Upper lobe of left lung (tissue), 6 donors: ENCODE data around the gene LHFPL2. TPM values are rescaled to one million over a fixed set of nuclear protein-coding genes. Genes with fewer than 3 reads are reported as not detected.

ENCODE experiments used
- ATAC-seq, 2 donors: fragments of 200-7000 bp; cut with Tn5 transposase; one replicate each; pipeline ENCODE4 v1.9.1; 2022; ENCODE audit warnings: mild to moderate bottlenecking in 2 of 2, moderate library complexity in 2 of 2; ENCODE audit not compliant: low FRiP score in 2 of 2
- DNase-seq, 2 donors: peaks; one replicate each; pipeline ENCODE4 v3.0.0-alpha.2; 2019 to 2020
- H3K27ac ChIP-seq, 4 donors: fragments of 200-600 bp; sonication (generic); one replicate each; pipeline ENCODE4 v1.5.1; 2016 to 2019
- H3K27me3 ChIP-seq, 4 donors: fragments of 200-600 bp; sonication (generic); one replicate each; pipeline ENCODE4 v1.5.1; 2017 to 2019
- H3K36me3 ChIP-seq, 4 donors: fragments of 200-600 bp; sonication (generic); one replicate each; pipeline ENCODE4 v1.5.1; 2016 to 2019
- H3K4me1 ChIP-seq, 4 donors: fragments of 200-600 bp; sonication (generic); one replicate each; pipeline ENCODE4 v1.5.1; 2018 to 2019
- H3K4me3 ChIP-seq, 4 donors: fragments of 200-600 bp; sonication (generic); one replicate each; pipeline ENCODE4 v1.5.1; 2017 to 2019; ENCODE audit warnings: mild to moderate bottlenecking in 2 of 4, moderate library complexity in 1 of 4
- H3K9me3 ChIP-seq, 4 donors: fragments of 200-600 bp; sonication (generic); one replicate each; pipeline ENCODE4 v1.5.1; 2018 to 2019
- CTCF ChIP-seq, 6 experiments: fragments of 450-650 bp in 4 of 6; fragments of 200-600 bp in 2 of 6; sonication (generic) in 2 of 6; IDR thresholded peaks; one replicate each; pipeline ENCODE4 v1.5.1; 2016 to 2019; ENCODE audit warnings: antibody characterized with exemption in 6 of 6
- EP300 ChIP-seq, 4 donors: sonication (generic); formaldehyde crosslinking; IDR thresholded peaks; one replicate each; pipeline ENCODE4 v1.5.1; 2017; ENCODE audit warnings: antibody characterized with exemption in 4 of 4, control low read depth in 2 of 4
- POLR2A ChIP-seq, 4 donors: fragments of 450-650 bp; IDR thresholded peaks; one replicate each; pipeline ENCODE4 v1.5.1; 2016 to 2017; ENCODE audit warnings: antibody characterized with exemption in 4 of 4, mild to moderate bottlenecking in 2 of 4
- POLR2AphosphoS5 ChIP-seq, 2 donors: sonication (generic); formaldehyde crosslinking; IDR thresholded peaks; one replicate each; pipeline ENCODE4 v1.5.1; 2017; ENCODE audit warnings: antibody characterized with exemption in 2 of 2
- WGBS, 2 donors: methylation state at CpG; one replicate each; pipeline ENCODE4 v1.1.5; 2017 to 2018; 5-methylcytosine and 5-hydroxymethylcytosine counted together
- total RNA-seq, 6 donors: library from RNA; depleted of rRNA in 4 of 6; stranded (reverse); fragments of >200 nt in 4 of 6; gene quantifications; one replicate each; pipeline versions ENCODE4 v1.1.0 to v1.2.1, GENCODE V29; 2016 to 2021
- donor health status: DM: no; HTN: no; CAD: no; lungs with moderate emphysema.
- donor health status: DM: no; HTN: yes; CAD: no; lungs with severe emphysema.

Gene LHFPL2
- total RNA-seq, 6 donors from 2014 or later: 17.3 to 69.5 (median 32.9) TPM

GRCh38 chr5:78543292-78543691, 105.3 kb downstream of the LHFPL2 start:
- DNase-seq (no peak), ATAC-seq (no peak)
- H3K9me3 ChIP-seq: no peaks in the 10 kb centered on the region
- H3K4me1 ChIP-seq: peaks cover 6 to 27% (median 15%) of the 10 kb centered on the region in 4 donors
- H3K27ac ChIP-seq: no peak overlapping the region
- no peaks in the 10 kb centered on the region for H3K27me3 ChIP-seq
- TF ChIP-seq CTCF (IDR thresholded peaks at IDR 0.05) (no peak), POLR2A (IDR thresholded peaks at IDR 0.05) (no peak), POLR2AphosphoS5 (IDR thresholded peaks at IDR 0.05) (no peak), EP300 (IDR thresholded peaks at IDR 0.05) (no peak)
- H3K36me3 ChIP-seq: no peaks in the 10 kb centered on the region
- WGBS, 2 donors: 85 to 94% methylated on average over 4 of the region's 4 CpGs
- no peak overlapping the region for H3K4me3 ChIP-seq

GRCh38 chr5:78542321-78542840, 106.2 kb downstream of the LHFPL2 start:
- Histone ChIP-seq H3K27me3 (no peaks in the 10 kb centered on the region), H3K4me3 (no peak overlapping the region), H3K4me1 (peaks cover 6 to 18% (median 15%) of the 10 kb centered on the region in 4 donors), H3K36me3 (no peaks in the 10 kb centered on the region), H3K9me3 (no peaks in the 10 kb centered on the region), H3K27ac (no peak overlapping the region)
- DNase-seq: no peak
- TF ChIP-seq CTCF (IDR thresholded peaks at IDR 0.05): no peak
- TF ChIP-seq POLR2A (IDR thresholded peaks at IDR 0.05): no peak
- TF ChIP-seq POLR2AphosphoS5 (IDR thresholded peaks at IDR 0.05): no peak
- WGBS, 2 donors: 86 to 93% methylated on average over 1 to 6 of the region's 6 CpGs
- no peak for ATAC-seq

- ATAC-seq (no peak), DNase-seq (no peak)
- H3K27ac ChIP-seq: peak overlapping the region in 2 of 4 donors; percentile 47 to 70
- no peaks in the 10 kb centered on the region for H3K27me3 ChIP-seq
- H3K4me1 ChIP-seq: peaks cover 0 to 10% (median 6%) of the 10 kb centered on the region in 4 donors
- H3K36me3 ChIP-seq: no peaks in the 10 kb centered on the region
- H3K4me3 ChIP-seq: no peak overlapping the region
- TF ChIP-seq CTCF (IDR thresholded peaks at IDR 0.05): no peak
- no peak for TF ChIP-seq POLR2A (IDR thresholded peaks at IDR 0.05)
- no peak for TF ChIP-seq EP300 (IDR thresholded peaks at IDR 0.05)
- no peak for TF ChIP-seq POLR2AphosphoS5 (IDR thresholded peaks at IDR 0.05)
- WGBS, 2 donors: 80 to 89% methylated on average over 10 of the region's 10 CpGs
- H3K9me3 ChIP-seq: no peaks in the 10 kb centered on the region
Observed at GRCh38 chr5:78541086-78541654, 107.4 kb downstream of the LHFPL2 start.

GRCh38 chr5:78540335-78541085, 108.1 kb downstream of the LHFPL2 start:
- DNase-seq (no peak), ATAC-seq (peak in 1 of 2 donors; percentile 71)
- Histone ChIP-seq H3K4me1 (peaks cover 0 to 10% (median 5%) of the 10 kb centered on the region in 4 donors), H3K9me3 (no peaks in the 10 kb centered on the region), H3K36me3 (no peaks in the 10 kb centered on the region), H3K27ac (peak overlapping the region in 3 of 4 donors; percentile 15 to 70 (median 47)), H3K4me3 (no peak overlapping the region), H3K27me3 (no peaks in the 10 kb centered on the region)
- WGBS, 2 donors: 80 to 81% methylated on average over 7 of the region's 7 CpGs
- no peak for TF ChIP-seq CTCF (IDR thresholded peaks at IDR 0.05)
- TF ChIP-seq POLR2A (IDR thresholded peaks at IDR 0.05): no peak
- TF ChIP-seq EP300 (IDR thresholded peaks at IDR 0.05): no peak
